A549 treated with CpdA at 1 μM for 4 hours (cell line): ENCODE data around the gene RPL38. TPM values are rescaled to one million over a fixed set of nuclear protein-coding genes. Genes with fewer than 3 reads are reported as not detected.

Experiments
- total RNA-seq: library from RNA; stranded (reverse); fragments of 200-300 nt; extraction: Qiagen RNA extraction; gene quantifications from 5 replicates; pipeline ENCODE4 v1.2.3, GENCODE V29; 2022; ENCODE audit warnings: low read depth

Gene RPL38
- 2,654 to 3,300 TPM (median 2,879 TPM) in 5 replicates for total RNA-seq

GRCh38 chr17:74203439-74204240 is at the start of gene RPL38:
RPL38 (plus strand) TSS chr17:74203678; CDS start chr17:74203956, 278 bp downstream.

GRCh38 chr17:74212913-74213791 is 9.7 kb downstream of the RPL38 start, which contains the start of gene TTYH2:
TTYH2 (plus strand) TSS chr17:74213571; CDS start chr17:74213588, 17 bp downstream.

Other genes starting within 250 kb of the RPL38 start
- gene TTYH2, start 9.9 kb downstream of the RPL38 start, total RNA-seq: 1.6 to 2.0 TPM (median 1.9 TPM) in 5 replicates
- gene DNAI2, start 70.6 kb downstream of the RPL38 start, total RNA-seq: 0.06 TPM in 1 of 5 replicates, not detected in the others
- 0.01 to 0.05 TPM in 2 of 5 replicates, not detected in the others for gene KIF19, start 122.5 kb downstream of the RPL38 start, total RNA-seq
- gene BTBD17, start 158.2 kb downstream of the RPL38 start, total RNA-seq: not detected in 5 replicates
- 0.03 TPM in 1 of 5 replicates, not detected in the others for gene GPR142, start 163.8 kb downstream of the RPL38 start, total RNA-seq
- 56.4 to 90.7 TPM (median 82.3 TPM) in 5 replicates for gene GPRC5C, start 228.4 kb downstream of the RPL38 start, total RNA-seq